ENCODE measurements around the gene MAGEA9B.
"Not testable (repeated sequence)": the region's sequence is repeated elsewhere in the genome, so short reads cannot be mapped to it uniquely, and the experiment has no call there.

MAGEA9B gene

GRCh38 chrX:149546962-149547361, 40.3 kb downstream of the MAGEA9B start:
- H3K4me2 ChIP-seq; H3K27ac ChIP-seq; H4K20me1 ChIP-seq; H3K36me3 ChIP-seq; H3K4me3 ChIP-seq; H3K9ac ChIP-seq; H3K9me3 ChIP-seq (replicated peaks in 1 of 11); H3K27me3 ChIP-seq; H3K4me1 ChIP-seq: not testable (repeated sequence)

GRCh38 chrX:149545545-149546543, 41.4 kb downstream of the MAGEA9B start:
- not testable (repeated sequence) for H3K4me2 ChIP-seq; H4K20me1 ChIP-seq; H3K27ac ChIP-seq; H3K4me1 ChIP-seq; H3K9ac ChIP-seq; H3K9me3 ChIP-seq (replicated peaks in 1 of 11); H3K27me3 ChIP-seq; H3K36me3 ChIP-seq; H3K4me3 ChIP-seq

DNA sequence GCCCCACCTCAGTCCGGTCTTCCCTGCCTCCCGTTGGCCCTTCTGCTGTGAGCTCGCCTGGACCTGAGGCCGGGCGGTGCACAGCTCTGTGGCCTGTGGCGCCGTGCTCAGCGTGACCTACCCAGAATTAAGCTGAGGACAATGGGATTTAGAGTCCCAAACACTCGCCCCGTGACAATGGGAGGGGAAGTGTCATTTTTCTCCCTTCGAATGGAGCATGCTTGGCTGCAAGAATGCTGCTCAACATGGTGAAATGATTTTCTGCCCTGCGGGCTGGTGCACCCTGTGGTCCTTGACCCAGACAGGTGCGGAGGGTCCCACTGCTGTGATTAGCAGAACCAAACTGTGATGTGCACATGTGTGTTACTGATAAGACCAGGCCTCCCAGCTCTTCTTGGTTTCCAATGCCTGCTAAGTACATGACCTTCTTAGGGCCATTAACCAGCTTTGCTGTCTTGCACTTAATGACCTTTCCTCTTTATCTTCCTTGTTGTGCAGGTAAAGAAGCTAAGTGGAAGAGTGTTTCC, 45.7 kb downstream of the MAGEA9B start:
- TF ChIP-seq Cebpa-rat (IDR thresholded peaks at IDR 0.05) = no peak
- peak overlapping the region; percentile 69 to 92 (median 78) for H3K4me2 ChIP-seq
- peak overlapping the region; percentile 72 to 85 (median 76) for H3K4me3 ChIP-seq
- peak overlapping the region; percentile 76 to 93 (median 83) for H3K9ac ChIP-seq
- peaks cover 0 to 10% (median 0%) of the 10 kb centered on the region in 11 experiments; a peak in 7 of 22 replicates for H3K9me3 ChIP-seq (replicated peaks in 1 of 11)
- H3K4me1 ChIP-seq = peaks cover 5 to 16% (median 9%) of the 10 kb centered on the region in 10 experiments; a peak in 9 of 20 replicates
- H3K27ac ChIP-seq = peak overlapping the region; percentile 74 to 89 (median 81)
- peaks cover 0 to 5% (median 0%) of the 10 kb centered on the region in 11 experiments; a peak in 1 of 22 replicates for H3K36me3 ChIP-seq
- H3K27me3 ChIP-seq = no peaks in the 10 kb centered on the region
- H4K20me1 ChIP-seq = peaks cover 0 to 2% (median 0%) of the 10 kb centered on the region in 11 experiments; a peak in 1 of 22 replicates

DNA sequence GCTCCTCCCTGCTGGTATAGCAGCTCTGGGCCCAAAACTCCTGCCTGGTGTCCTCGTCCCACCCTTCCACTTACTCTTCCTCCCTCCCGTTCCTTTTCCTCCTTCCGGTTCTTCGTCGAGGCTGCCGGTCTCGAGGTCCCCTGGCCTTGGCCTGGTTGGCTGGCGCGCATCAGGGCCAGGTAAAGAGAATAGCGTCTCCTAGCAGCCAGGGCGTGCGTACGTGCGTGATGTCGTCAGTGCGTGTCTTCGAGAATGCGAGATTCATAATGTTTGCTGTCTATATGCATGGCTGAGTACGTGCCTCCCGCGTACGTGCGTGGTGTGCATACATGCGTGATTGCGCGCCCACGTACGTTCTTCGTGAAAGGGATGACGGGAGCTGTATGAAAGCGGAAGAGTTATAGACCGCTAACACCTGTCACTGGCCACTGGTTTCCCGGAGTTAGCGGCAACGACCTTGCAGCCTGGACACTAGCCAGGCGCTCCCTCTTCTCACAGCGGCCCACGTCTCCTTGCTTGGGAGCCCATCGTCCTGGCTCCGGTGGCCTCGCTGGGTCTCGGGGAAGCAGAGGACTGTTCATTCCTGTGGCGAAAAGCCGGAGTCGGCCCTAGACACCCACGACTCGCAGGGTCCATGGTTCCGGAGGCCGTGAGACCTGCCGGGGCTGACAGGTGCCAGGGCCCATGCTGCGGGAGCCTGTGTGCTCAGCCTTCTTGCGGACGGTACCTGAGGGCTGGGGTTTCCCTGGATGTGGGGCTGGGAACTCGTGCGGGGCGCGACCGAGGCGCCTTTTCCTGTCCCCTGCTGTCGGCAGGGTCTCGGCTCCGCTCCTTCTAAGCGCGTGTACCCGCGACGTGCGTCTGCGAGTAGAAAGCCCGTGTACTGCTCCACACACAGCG, 46.4 kb downstream of the MAGEA9B start, which contains the start of gene EOLA1:
EOLA1 (plus strand) TSS at position 392 of the 900 bp plus-strand sequence. CDS start 4,619 bp downstream, outside the sequence.
- peaks cover 0 to 5% (median 0%) of the 10 kb centered on the region in 11 experiments; a peak in 1 of 22 replicates for H3K36me3 ChIP-seq
- H4K20me1 ChIP-seq = peaks cover 0 to 2% (median 0%) of the 10 kb centered on the region in 11 experiments; a peak in 2 of 22 replicates
- H3K4me3 ChIP-seq = peak within 1 kb of the TSS; percentile 72 to 85 (median 76)
- peaks cover 0 to 10% (median 0%) of the 10 kb centered on the region in 11 experiments; a peak in 7 of 22 replicates for H3K9me3 ChIP-seq (replicated peaks in 1 of 11)
- no peak for TF ChIP-seq Cebpa-rat (IDR thresholded peaks at IDR 0.05)
- H3K9ac ChIP-seq = peak within 1 kb of the TSS; percentile 76 to 93 (median 83)
- H3K27me3 ChIP-seq = peaks cover 0 to 5% (median 3%) of the 10 kb centered on the region in 11 experiments; a peak in 11 of 22 replicates
- H3K27ac ChIP-seq = peak within 1 kb of the TSS; percentile 74 to 89 (median 81)
- H3K4me2 ChIP-seq = peak within 1 kb of the TSS; percentile 69 to 92 (median 78)
- peaks cover 5 to 19% (median 10%) of the 10 kb centered on the region in 10 experiments; a peak in 12 of 20 replicates for H3K4me1 ChIP-seq

- H3K9me3 ChIP-seq (replicated peaks in 1 of 11) = peaks cover 0 to 10% (median 0%) of the 10 kb centered on the region in 11 experiments; a peak in 7 of 22 replicates
- H3K27me3 ChIP-seq = peaks cover 0 to 11% (median 4%) of the 10 kb centered on the region in 11 experiments; a peak in 11 of 22 replicates
- peak overlapping the region; percentile 58 to 89 (median 81); a peak in 21 of 22 replicates for H3K27ac ChIP-seq
- peak overlapping the region; percentile 72 to 85 (median 76) for H3K4me3 ChIP-seq
- peak overlapping the region; percentile 76 to 93 (median 83); a peak in 21 of 22 replicates for H3K9ac ChIP-seq
- H3K4me1 ChIP-seq = peaks cover 5 to 21% (median 10%) of the 10 kb centered on the region in 10 experiments; a peak in 12 of 20 replicates
- peak overlapping the region in 3 of 11 experiments; percentile 75 to 92 (median 86); a peak in 3 of 22 replicates for H3K4me2 ChIP-seq
- peaks cover 0 to 2% (median 0%) of the 10 kb centered on the region in 11 experiments; a peak in 2 of 22 replicates for H4K20me1 ChIP-seq
- no peak for TF ChIP-seq Cebpa-rat (IDR thresholded peaks at IDR 0.05)
- H3K36me3 ChIP-seq = peaks cover 0 to 5% (median 0%) of the 10 kb centered on the region in 11 experiments; a peak in 1 of 22 replicates
Measured at GRCh38 chrX:149540131-149540620, 47.1 kb downstream of the MAGEA9B start.

DNA sequence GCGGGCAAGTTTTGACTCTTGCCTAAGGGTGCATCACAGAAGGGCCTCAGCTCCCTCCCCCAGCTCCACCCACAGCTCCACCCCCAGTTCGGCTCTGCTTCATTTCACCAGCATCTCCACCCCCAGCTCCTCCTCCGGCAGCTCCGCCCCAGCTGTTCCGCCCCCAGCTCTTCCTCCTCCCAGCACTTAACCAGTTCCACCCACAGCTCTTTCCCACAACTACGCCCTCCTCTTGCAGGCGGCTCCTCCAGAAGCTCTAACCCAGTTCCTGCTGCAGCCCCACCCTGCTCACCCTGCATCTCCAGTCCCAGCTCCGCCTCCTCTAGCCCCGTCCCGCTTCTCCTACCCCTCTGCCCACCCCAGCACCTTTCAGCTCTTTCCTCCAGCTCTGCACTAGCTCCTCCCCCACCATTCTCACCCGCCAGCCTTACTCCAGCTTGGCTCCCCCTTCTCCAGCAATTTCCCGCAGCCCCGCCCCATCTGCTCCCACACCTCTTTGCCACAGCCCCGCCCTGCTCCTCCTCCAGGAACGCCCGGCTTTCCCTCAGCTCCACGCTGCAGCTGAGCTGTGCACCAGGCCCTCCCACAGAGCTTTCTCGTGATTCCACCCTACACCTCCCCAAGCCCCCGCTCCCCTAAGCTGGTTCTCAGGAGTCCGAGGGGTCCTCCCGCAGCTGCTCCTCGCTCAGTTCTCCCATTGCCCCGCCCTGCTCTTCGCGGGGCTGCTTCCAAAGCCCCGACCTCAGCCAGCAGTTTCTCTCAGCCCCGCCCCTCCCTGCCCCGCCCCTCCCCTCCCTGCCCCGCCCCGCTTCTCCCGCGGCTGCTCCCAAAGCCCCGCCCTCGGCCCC, 47.8 kb downstream of the MAGEA9B start:
- Histone ChIP-seq H4K20me1 (peaks cover 0 to 2% (median 0%) of the 10 kb centered on the region in 11 experiments; a peak in 2 of 22 replicates), H3K9ac (peak overlapping the region in 10 of 11 experiments; percentile 58 to 74 (median 67); a peak in 18 of 22 replicates), H3K27me3 (peaks cover 0 to 16% (median 5%) of the 10 kb centered on the region in 11 experiments; a peak in 11 of 22 replicates), H3K36me3 (peaks cover 0 to 3% (median 0%) of the 10 kb centered on the region in 11 experiments; a peak in 1 of 22 replicates), H3K9me3 (replicated peaks in 1 of 11) (peaks cover 0 to 10% (median 0%) of the 10 kb centered on the region in 11 experiments; a peak in 7 of 22 replicates), H3K4me2 (peak overlapping the region; percentile 59 to 76 (median 66)), H3K4me3 (peak overlapping the region; percentile 46 to 69 (median 60)), H3K4me1 (peaks cover 5 to 23% (median 10%) of the 10 kb centered on the region in 10 experiments; a peak in 12 of 20 replicates), H3K27ac (peak overlapping the region in 10 of 11 experiments; percentile 47 to 75 (median 62); a peak in 17 of 22 replicates)
- TF ChIP-seq Cebpa-rat (IDR thresholded peaks at IDR 0.05) = no peak

GRCh38 chrX:149537474-149537873, 49.8 kb downstream of the MAGEA9B start:
- peaks cover 5 to 28% (median 10%) of the 10 kb centered on the region in 10 experiments; a peak in 12 of 20 replicates for H3K4me1 ChIP-seq
- H3K36me3 ChIP-seq, H3K9ac ChIP-seq, H3K27ac ChIP-seq, H3K4me3 ChIP-seq, H4K20me1 ChIP-seq, H3K4me2 ChIP-seq: not testable (repeated sequence)
- H3K9me3 ChIP-seq (replicated peaks in 1 of 11) = peaks cover 0 to 10% (median 0%) of the 10 kb centered on the region in 11 experiments; a peak in 7 of 22 replicates
- peaks cover 0 to 17% (median 6%) of the 10 kb centered on the region in 11 experiments; a peak in 11 of 22 replicates for H3K27me3 ChIP-seq

DNA sequence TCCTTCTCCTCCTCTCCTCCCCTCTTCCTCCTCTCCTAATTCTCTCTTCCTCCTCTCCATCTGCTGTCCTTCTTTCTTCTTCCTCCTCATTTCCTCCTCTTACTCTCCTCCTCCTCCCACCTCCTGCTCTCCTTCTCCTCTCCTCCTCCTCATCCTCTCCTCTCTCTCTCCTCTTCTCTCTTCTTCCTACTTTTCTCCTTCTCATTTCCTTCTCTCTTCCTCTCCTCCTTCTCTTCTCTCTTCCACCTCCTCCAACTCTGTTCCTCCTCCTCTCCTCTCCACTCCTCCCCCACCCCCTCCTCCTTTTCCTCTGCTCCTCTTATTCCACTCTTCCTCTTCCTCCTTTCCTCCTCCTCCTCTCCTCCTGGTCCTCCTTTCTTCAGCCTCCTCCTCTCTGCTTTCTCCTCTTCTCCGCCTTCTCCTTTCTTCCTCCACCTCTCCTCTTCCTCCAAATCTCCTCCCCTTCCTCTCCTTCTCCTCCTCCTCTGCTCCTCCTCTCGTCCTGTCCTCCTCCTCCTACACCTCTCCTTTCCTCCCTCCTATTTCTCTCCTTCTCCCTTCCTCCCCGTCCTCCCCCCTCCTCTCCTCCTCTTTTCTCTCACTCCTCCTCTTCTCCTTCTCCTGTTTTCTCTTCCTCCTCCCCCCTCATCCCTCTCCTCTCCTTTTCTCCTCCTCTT, 52.2 kb downstream of the MAGEA9B start:
- not testable (repeated sequence) for H3K36me3 ChIP-seq; H3K4me3 ChIP-seq; H4K20me1 ChIP-seq; H3K9me3 ChIP-seq (replicated peaks in 1 of 11); H3K9ac ChIP-seq; H3K27ac ChIP-seq
- peaks cover 0 to 46% (median 16%) of the 10 kb centered on the region in 10 experiments; a peak in 17 of 20 replicates for H3K4me1 ChIP-seq
- H3K27me3 ChIP-seq = peaks cover 0 to 17% (median 6%) of the 10 kb centered on the region in 11 experiments; a peak in 11 of 22 replicates
- H3K4me2 ChIP-seq = peak overlapping the region in 2 of 11 experiments; percentile 9 to 28; a peak in 2 of 22 replicates

DNA sequence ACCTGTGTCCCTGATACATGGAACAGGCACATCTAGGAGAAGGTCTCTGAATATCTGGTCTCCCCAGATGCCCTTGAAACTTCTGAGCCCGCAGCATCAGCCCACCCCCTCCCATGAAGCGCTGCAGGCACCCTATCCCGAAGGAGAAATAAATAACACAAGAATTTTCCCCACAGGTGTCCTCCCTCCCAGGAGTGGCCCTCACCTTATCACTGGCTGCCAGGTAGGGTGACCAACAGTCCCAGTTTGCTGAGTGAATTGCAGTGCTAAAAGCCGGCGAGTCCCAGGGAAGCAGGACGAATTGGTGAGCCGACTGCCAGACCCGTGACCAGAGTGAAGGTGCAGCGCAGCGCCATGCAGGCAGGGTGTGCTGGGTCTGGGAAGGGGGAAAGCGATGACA, 53.3 kb downstream of the MAGEA9B start:
- H3K27me3 ChIP-seq = peaks cover 0 to 17% (median 6%) of the 10 kb centered on the region in 11 experiments; a peak in 11 of 22 replicates
- H3K4me3 ChIP-seq; H3K27ac ChIP-seq; H3K36me3 ChIP-seq; H3K9ac ChIP-seq; H3K9me3 ChIP-seq (replicated peaks in 1 of 11); H4K20me1 ChIP-seq; H3K4me2 ChIP-seq: not testable (repeated sequence)
- H3K4me1 ChIP-seq = peaks cover 0 to 44% (median 15%) of the 10 kb centered on the region in 10 experiments; a peak in 17 of 20 replicates

DNA sequence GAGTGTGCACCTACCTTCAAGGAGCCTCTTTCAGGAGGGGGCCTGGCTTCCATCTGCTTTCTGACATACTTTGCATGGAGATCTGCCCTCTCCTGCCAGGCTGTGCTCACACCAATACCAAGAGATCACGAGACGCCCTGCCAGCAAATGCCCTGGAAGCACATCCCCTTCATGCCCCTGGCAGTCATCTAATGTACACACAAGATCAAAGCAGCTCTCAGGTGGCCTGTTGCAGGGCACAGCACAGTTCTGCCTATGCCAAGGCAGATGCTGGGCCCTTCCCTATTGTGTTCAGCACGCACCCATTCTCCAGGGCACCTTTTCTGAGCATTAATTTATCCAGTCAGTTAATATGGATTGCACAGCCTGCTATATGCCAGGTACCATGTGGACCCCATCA, 54.4 kb downstream of the MAGEA9B start:
- H3K36me3 ChIP-seq; H3K4me2 ChIP-seq; H4K20me1 ChIP-seq; H3K9ac ChIP-seq; H3K9me3 ChIP-seq (replicated peaks in 1 of 11); H3K27ac ChIP-seq; H3K4me3 ChIP-seq: not testable (repeated sequence)
- peaks cover 0 to 39% (median 12%) of the 10 kb centered on the region in 10 experiments; a peak in 15 of 20 replicates for H3K4me1 ChIP-seq
- H3K27me3 ChIP-seq = peaks cover 0 to 17% (median 6%) of the 10 kb centered on the region in 11 experiments; a peak in 11 of 22 replicates
